HL-60 (cell line): ENCODE data around the gene EIF4ENIF1.
A peak's percentile ranks its signal among the peaks of the same experiment; 100 is the strongest.

ENCODE experiments used
- DNase-seq, 2 experiments: peaks; one replicate each; pipeline ENCODE4 v3.0.0-alpha.2; 2010 to 2020; ENCODE audit warnings: low read depth in 1 of 2, low spot score in 1 of 2
- H3K27ac ChIP-seq: fragments of 250-450 bp; sonication (Bioruptor Pico); replicated peaks from 2 replicates; pipeline ENCODE4 v1.5.1; 2020; ENCODE audit warnings: mild to moderate bottlenecking, moderate library complexity
- H3K27me3 ChIP-seq: fragments of 250-450 bp; sonication (Bioruptor Pico); 2 replicates; pipeline ENCODE4 v1.5.1; 2021; ENCODE audit warnings: mild to moderate bottlenecking, moderate library complexity; ENCODE audit not compliant: insufficient read depth, poor library complexity, severe bottlenecking
- H3K4me3 ChIP-seq: replicated peaks from 2 replicates; pipeline ENCODE4 v1.5.1; 2011; ENCODE audit warnings: mild to moderate bottlenecking, control low read depth, low read length; ENCODE audit not compliant: insufficient read depth
- GABPA ChIP-seq: IDR thresholded peaks from 2 replicates; pipeline ENCODE4 v1.6.1; 2012; ENCODE audit warnings: low read depth
- POLR2AphosphoS5 ChIP-seq: IDR thresholded peaks from 2 replicates; pipeline ENCODE4 v1.6.1; 2012; ENCODE audit warnings: low read depth
- SPI1 ChIP-seq: IDR thresholded peaks from 2 replicates; pipeline ENCODE4 v1.6.1; 2012; ENCODE audit warnings: low read depth, mild to moderate bottlenecking, borderline replicate concordance
- TF ChIP-seq, protein P1 (sequence below): IDR thresholded peaks from 2 replicates; pipeline ENCODE4 v1.6.1; 2012; ENCODE audit warnings: low read depth; ENCODE audit not compliant: insufficient replicate concordance
- TF ChIP-seq, protein P2 (sequence below): IDR thresholded peaks from one replicate; pipeline ENCODE4 v1.5.1; 2011; ENCODE audit warnings: low read length, control low read depth, inconsistent platforms; ENCODE audit not compliant: insufficient read depth

The EIF4ENIF1 gene

DNA sequence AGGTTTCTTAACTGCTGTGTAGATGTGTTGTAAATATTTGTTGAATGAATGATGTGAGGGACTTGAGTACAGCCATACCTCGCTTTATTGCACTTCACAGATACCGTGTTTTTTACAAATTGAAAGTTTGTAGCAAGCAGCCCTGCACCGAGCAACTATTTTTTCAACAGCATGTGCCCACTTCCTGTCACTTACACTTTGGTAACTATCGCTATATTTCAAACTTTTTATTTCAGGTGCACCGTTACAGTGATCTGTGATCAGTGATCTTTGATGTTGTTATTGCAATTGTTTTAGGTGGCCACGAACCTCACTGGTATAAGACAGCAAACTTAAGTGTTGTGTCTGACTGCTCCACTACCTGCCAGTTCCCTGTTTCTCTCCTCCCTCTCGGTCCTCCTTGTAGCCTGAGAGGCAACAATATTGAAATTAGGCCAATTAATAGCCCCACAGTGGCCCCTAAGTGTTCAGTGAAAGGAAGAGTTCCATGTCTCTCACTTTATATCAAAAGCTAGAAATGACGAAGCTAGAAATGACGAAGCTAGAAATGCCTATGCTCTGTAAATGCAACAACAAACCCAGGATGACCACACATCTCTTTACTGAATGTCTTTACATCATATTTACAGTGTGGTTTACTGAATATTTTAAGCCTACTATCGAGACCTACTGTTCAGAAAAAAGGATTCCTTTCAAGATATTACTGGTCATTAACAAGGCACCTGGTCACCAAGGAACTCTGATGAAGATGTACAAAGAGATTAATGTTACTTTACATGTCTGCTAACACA, 7.7 kb upstream of the EIF4ENIF1 start:
- Histone ChIP-seq H3K4me3 (peak overlapping the region; percentile 94), H3K27ac (peak overlapping the region; percentile 83), H3K27me3 (no peaks in the 10 kb centered on the region)
- TF ChIP-seq SPI1: no peak
- TF ChIP-seq, protein P1, sequence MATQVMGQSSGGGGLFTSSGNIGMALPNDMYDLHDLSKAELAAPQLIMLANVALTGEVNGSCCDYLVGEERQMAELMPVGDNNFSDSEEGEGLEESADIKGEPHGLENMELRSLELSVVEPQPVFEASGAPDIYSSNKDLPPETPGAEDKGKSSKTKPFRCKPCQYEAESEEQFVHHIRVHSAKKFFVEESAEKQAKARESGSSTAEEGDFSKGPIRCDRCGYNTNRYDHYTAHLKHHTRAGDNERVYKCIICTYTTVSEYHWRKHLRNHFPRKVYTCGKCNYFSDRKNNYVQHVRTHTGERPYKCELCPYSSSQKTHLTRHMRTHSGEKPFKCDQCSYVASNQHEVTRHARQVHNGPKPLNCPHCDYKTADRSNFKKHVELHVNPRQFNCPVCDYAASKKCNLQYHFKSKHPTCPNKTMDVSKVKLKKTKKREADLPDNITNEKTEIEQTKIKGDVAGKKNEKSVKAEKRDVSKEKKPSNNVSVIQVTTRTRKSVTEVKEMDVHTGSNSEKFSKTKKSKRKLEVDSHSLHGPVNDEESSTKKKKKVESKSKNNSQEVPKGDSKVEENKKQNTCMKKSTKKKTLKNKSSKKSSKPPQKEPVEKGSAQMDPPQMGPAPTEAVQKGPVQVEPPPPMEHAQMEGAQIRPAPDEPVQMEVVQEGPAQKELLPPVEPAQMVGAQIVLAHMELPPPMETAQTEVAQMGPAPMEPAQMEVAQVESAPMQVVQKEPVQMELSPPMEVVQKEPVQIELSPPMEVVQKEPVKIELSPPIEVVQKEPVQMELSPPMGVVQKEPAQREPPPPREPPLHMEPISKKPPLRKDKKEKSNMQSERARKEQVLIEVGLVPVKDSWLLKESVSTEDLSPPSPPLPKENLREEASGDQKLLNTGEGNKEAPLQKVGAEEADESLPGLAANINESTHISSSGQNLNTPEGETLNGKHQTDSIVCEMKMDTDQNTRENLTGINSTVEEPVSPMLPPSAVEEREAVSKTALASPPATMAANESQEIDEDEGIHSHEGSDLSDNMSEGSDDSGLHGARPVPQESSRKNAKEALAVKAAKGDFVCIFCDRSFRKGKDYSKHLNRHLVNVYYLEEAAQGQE: no peak
- no peak for TF ChIP-seq GABPA
- TF ChIP-seq, protein P2, sequence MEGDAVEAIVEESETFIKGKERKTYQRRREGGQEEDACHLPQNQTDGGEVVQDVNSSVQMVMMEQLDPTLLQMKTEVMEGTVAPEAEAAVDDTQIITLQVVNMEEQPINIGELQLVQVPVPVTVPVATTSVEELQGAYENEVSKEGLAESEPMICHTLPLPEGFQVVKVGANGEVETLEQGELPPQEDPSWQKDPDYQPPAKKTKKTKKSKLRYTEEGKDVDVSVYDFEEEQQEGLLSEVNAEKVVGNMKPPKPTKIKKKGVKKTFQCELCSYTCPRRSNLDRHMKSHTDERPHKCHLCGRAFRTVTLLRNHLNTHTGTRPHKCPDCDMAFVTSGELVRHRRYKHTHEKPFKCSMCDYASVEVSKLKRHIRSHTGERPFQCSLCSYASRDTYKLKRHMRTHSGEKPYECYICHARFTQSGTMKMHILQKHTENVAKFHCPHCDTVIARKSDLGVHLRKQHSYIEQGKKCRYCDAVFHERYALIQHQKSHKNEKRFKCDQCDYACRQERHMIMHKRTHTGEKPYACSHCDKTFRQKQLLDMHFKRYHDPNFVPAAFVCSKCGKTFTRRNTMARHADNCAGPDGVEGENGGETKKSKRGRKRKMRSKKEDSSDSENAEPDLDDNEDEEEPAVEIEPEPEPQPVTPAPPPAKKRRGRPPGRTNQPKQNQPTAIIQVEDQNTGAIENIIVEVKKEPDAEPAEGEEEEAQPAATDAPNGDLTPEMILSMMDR: no peak
- no peak for TF ChIP-seq POLR2AphosphoS5
- no peak for DNase-seq

DNA sequence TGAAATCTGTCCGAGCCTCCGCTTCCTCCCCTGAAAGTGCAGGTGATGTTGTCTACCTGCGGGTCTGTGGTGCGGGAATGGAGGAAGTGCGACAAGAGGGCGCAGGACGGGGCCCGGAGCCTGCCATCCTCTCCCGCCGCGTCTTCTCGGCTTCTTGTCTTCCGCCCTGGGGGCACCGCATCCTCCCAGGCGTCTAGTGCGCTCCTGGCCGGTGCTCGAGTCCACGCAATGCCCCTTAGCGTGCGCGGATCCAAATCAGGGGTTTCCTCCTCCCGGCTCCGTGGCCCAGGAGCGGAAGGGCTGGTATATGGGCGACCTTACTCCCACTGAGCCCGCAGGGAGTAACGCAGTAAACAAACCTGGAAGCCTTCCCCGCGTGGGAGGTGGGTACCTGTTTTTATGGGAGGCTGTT, 7.1 kb upstream of the EIF4ENIF1 start:
- TF ChIP-seq POLR2AphosphoS5: no peak
- TF ChIP-seq, protein P2: no peak
- TF ChIP-seq, protein P1: no peak
- TF ChIP-seq SPI1: peak; percentile 39; the same call in 1 of the 2 replicates
- TF ChIP-seq GABPA: no peak
- Histone ChIP-seq H3K27ac (peak overlapping the region; percentile 83), H3K4me3 (peak overlapping the region; percentile 94), H3K27me3 (no peaks in the 10 kb centered on the region)
- DNase-seq: peak in 1 of 2 experiments; percentile 39

DNA sequence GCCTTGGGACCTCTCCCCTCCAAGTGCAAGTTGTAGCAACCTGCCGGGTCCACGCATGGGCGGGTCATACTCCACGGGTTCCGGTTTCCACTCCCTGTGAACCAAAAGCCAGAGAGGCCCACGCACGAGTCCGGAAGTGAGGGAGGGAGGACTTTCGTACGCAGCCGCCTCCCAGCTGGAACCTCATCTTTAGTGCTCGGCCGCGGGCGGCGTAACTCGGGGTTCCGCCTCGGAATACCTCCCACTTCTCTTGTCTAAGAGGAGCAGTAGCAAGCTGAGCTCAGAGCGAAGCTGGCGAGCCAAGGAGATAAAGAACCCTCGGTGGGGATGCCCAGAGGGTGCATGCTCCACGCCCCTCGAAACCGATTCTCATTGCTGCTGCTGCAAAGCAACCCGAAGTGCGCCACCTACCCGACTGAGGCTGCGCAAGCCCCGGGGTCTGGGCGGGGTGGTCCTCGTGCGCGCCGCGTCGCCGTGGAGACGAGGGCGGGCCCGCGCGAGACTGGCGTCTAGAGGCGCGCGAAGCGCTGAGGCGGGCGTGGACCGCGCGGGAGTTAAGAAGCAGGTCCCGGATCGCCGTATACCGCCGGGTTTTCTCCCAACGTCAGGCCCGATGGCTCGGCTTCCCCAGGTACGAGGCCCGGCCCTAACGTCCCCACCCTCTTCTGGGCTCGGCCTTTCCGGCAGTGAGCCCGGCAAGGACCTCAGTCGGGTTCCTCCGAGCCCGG, 6.5 kb upstream of the EIF4ENIF1 start, which contains the start of gene SFI1:
TSS of gene SFI1 (plus strand) at position 530 of the 728 bp plus-strand sequence. CDS start 11,749 bp downstream, outside the sequence.
- TF ChIP-seq GABPA (peak; percentile 70), SPI1 (peak; percentile 35; the same call in 1 of the 2 replicates)
- TF ChIP-seq, protein P1: no peak
- H3K27ac ChIP-seq: peak within 1 kb of the TSS; percentile 83
- peak; percentile 90 to 92 for DNase-seq
- H3K4me3 ChIP-seq: peak within 1 kb of the TSS; percentile 94
- H3K27me3 ChIP-seq: no peaks in the 10 kb centered on the region
